OCI-LY7 (cell line): ENCODE data around the gene DIPK1A.

Experiments
- CTCF ChIP-seq: fragments of 200-600 bp; sonication (generic); conservative IDR thresholded peaks from 2 replicates; pipeline ENCODE4 v1.5.1; 2014; ENCODE audit warnings: mild to moderate bottlenecking, antibody characterized with exemption, low read length, moderate library complexity, mixed read lengths
- EZH2phosphoT487 ChIP-seq: fragments of 200-600 bp; sonication (generic); IDR thresholded peaks from 2 replicates; pipeline ENCODE4 v1.6.1; 2018; ENCODE audit warnings: low read depth, borderline replicate concordance, mild to moderate bottlenecking, mixed run types, antibody characterized with exemption, low read length, moderate library complexity, mixed read lengths

- TF ChIP-seq CTCF (no peak), EZH2phosphoT487 (no peak)
Observed at GRCh38 chr1:92943502-92943847, 17.8 kb downstream of the DIPK1A start.
